Activated naive CD4-positive, alpha-beta T cell treated with Interleukin-2 at 50 U/mL for 16 hours (primary cell): ENCODE data around the gene TERT.
"Not testable (repeated sequence)": the region's sequence is repeated elsewhere in the genome, so short reads cannot be mapped to it uniquely, and the experiment has no call there.

Experiments used
- DNase-seq: peaks from one replicate; pipeline ENCODE4 v3.0.0-alpha.2; 2020

TERT gene

GRCh38 chr5:1231354-1231905 is 63.4 kb downstream of the TERT start:
- DNase-seq = no peak

GRCh38 chr5:1230551-1230950 is 64.3 kb downstream of the TERT start:
- DNase-seq = no peak

- no peak for DNase-seq
Measured at GRCh38 chr5:1229822-1230221, 65.0 kb downstream of the TERT start.

GRCh38 chr5:1229023-1229422 is 65.8 kb downstream of the TERT start:
- DNase-seq = not testable (repeated sequence)

GRCh38 chr5:1228120-1228519 is 66.7 kb downstream of the TERT start:
- DNase-seq = no peak

GRCh38 chr5:1227667-1228066 is 67.2 kb downstream of the TERT start:
- DNase-seq = no peak

GRCh38 chr5:1226839-1227581 is 67.9 kb downstream of the TERT start:
- DNase-seq = no peak

- no peak for DNase-seq
Measured at GRCh38 chr5:1226231-1226630, 68.6 kb downstream of the TERT start.

- DNase-seq = no peak
Measured at GRCh38 chr5:1225081-1225480, 69.8 kb downstream of the TERT start, which contains the start of gene SLC6A18. TSS of gene SLC6A18 (plus strand) at chr5:1225381. CDS start at chr5:1225478, 97 bp downstream.

GRCh38 chr5:1224631-1225030 is 70.2 kb downstream of the TERT start:
- DNase-seq = no peak

- DNase-seq = no peak
Measured at GRCh38 chr5:1223278-1223670, 71.6 kb downstream of the TERT start.

GRCh38 chr5:1222621-1223277 is 72.1 kb downstream of the TERT start:
- DNase-seq = no peak

- no peak for DNase-seq
Measured at GRCh38 chr5:1222147-1222546, 72.7 kb downstream of the TERT start.

- no peak for DNase-seq
Measured at GRCh38 chr5:1221721-1222120, 73.1 kb downstream of the TERT start.

- no peak for DNase-seq
Measured at GRCh38 chr5:1220831-1221230, 74.0 kb downstream of the TERT start.

- no peak for DNase-seq
Measured at GRCh38 chr5:1220351-1220750, 74.5 kb downstream of the TERT start.

- DNase-seq = no peak
Measured at GRCh38 chr5:1219768-1220100, 75.1 kb downstream of the TERT start.

- no peak for DNase-seq
Measured at GRCh38 chr5:1219098-1219767, 75.6 kb downstream of the TERT start.

- DNase-seq = no peak
Measured at GRCh38 chr5:1218351-1219080, 76.4 kb downstream of the TERT start.

GRCh38 chr5:1217596-1218206 is 77.2 kb downstream of the TERT start:
- no peak for DNase-seq

- no peak for DNase-seq
Measured at GRCh38 chr5:1216918-1217295, 78.0 kb downstream of the TERT start.

- no peak for DNase-seq
Measured at GRCh38 chr5:1216211-1216917, 78.5 kb downstream of the TERT start.
